Measurements from ENCODE around the gene CTPS2.
A peak's percentile ranks its signal among the peaks of the same experiment; 100 is the strongest.
"Not testable (repeated sequence)": the region's sequence is repeated elsewhere in the genome, so short reads cannot be mapped to it uniquely, and the experiment has no call there.

The CTPS2 gene, protein sequence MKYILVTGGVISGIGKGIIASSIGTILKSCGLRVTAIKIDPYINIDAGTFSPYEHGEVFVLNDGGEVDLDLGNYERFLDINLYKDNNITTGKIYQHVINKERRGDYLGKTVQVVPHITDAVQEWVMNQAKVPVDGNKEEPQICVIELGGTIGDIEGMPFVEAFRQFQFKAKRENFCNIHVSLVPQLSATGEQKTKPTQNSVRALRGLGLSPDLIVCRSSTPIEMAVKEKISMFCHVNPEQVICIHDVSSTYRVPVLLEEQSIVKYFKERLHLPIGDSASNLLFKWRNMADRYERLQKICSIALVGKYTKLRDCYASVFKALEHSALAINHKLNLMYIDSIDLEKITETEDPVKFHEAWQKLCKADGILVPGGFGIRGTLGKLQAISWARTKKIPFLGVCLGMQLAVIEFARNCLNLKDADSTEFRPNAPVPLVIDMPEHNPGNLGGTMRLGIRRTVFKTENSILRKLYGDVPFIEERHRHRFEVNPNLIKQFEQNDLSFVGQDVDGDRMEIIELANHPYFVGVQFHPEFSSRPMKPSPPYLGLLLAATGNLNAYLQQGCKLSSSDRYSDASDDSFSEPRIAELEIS

GRCh38 chrX:16712548-16713155, at the start of gene CTPS2:
TSS of gene CTPS2 (minus strand) at chrX:16712669. CDS start at chrX:16702902, 9,767 bp downstream.
- DNase-seq (ENCODE audit: low read depth) = peak; percentile 8

DNA sequence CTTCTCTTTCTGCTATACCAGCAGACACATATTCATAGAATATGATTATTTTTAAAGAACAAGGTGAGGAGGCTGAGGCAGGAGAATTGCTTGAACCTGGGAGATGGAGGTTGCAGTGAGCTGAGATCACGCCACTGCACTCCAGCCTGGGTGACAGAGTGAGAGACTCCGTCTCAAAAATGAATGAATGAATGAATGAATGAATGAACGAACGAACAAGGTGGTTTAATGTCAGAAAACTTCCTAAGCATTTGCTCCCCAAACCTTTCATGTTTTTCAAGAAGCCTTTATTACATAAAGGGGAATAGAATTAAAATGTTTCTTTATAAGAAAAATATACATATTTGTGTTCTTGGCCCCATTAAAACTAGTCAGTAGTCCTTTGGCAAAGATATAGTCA, 49.0 kb upstream of the CTPS2 start:
- DNase-seq (ENCODE audit: low read depth) = not testable (repeated sequence)

GRCh38 chrX:16756724-16757123, 44.3 kb upstream of the CTPS2 start:
- DNase-seq (ENCODE audit: low read depth) = no peak

DNA sequence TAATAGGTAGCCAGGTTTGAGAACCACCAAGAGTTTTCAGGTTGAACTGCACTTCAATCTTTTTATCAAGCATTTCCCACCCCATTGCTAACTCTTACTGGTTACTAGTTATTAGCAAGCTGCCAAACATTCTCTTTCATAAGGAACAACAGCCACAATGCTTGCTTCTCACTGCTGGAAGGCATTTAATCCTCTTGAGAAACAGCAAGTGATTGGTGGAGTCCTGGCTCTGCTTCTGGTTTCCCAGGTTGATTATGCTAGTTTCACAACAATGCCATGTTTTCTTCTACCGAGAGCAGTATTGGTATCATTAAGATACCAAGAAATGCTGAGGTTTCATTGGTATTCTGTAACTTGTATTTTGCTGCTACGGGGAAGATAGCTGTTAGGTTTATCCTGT, 41.5 kb upstream of the CTPS2 start:
- no peak for DNase-seq (ENCODE audit: low read depth)

GRCh38 chrX:16750136-16750535, 37.7 kb upstream of the CTPS2 start:
- no peak for DNase-seq (ENCODE audit: low read depth)

- no peak for DNase-seq (ENCODE audit: low read depth)
Measured at GRCh38 chrX:16748425-16748824, 36.0 kb upstream of the CTPS2 start.

GRCh38 chrX:16745659-16746058, 33.2 kb upstream of the CTPS2 start:
- no peak for DNase-seq (ENCODE audit: low read depth)

DNA sequence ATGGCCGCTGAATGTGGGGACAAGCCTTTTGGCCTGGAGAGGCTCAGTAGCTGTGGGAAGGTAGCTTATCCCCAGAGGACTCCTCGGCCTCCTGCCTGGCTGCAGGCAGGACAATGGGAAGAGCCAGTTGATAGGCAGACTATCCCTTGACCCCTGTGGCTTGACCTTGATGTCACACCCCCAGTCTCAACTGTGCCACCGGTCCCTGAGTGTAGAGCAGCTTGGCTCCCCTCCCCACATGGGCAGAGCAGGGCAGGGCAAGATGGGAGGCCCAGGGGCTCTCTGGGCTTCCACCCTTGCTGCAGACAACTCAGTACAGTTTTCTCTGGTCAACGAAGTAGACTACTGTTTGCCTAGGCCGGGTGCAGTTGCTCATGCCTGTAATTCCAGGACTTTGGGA, 32.6 kb upstream of the CTPS2 start:
- no peak for DNase-seq (ENCODE audit: low read depth)

GRCh38 chrX:16743604-16744325, 31.3 kb upstream of the CTPS2 start:
- DNase-seq (ENCODE audit: low read depth) = no peak

DNA sequence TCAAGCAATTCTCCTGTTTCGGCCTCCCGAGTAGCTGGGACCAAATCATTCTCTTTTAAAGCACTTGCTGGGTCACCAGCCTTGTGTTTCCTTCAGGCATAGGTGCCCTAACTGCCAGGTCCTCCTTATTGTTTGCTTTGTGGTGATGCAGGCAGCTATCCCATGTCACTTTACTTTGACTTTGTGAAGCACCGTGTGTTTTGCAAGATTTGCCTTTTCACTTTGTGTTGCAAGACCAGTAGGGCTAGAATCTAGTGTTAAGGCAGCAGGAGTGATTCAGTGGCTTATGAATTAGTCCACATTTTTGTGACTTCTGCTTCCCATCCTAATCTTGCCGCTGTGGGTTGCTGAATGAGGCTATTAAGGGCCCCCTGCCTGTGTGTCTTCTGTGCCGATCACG, 27.1 kb upstream of the CTPS2 start:
- no peak for DNase-seq (ENCODE audit: low read depth)

DNA sequence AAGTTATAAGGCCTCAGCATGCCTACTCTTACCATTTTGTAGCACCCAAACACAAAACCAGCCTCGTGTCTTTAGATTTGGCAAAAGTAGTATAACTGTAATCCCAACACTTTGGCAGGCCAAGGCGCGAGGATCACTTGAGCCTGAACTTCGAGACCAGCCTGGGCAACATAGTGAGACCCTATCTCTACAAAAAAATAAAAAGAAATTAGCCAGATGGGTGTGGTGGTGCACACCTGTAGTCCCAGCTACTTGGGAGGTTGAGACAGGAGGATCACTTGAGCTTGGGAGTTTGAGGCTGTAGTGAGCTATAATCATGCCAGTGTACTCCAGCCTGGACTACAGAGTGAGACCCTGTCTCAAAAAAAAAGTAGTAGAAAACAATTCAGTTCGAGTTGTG, 24.6 kb upstream of the CTPS2 start:
- no peak for DNase-seq (ENCODE audit: low read depth)

DNA sequence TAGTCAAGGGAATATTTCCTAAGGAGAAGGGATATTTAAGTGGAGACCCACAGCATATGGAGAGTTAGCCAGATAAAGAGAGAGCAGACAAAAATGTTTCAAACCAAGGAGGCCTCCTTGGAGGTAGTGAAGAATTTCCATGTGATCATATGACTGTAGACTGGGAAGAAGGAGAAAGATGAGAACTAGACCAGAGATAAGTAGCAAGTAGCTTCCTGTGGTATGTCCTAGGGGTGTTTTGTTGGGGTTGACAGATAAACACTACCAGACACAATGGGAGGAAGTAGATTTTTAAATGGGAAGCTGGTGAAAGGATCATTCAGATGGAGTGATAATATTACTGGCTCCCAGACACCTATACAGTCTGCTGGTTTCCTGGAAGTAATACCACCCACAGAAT, 20.5 kb upstream of the CTPS2 start:
- no peak for DNase-seq (ENCODE audit: low read depth)

- no peak for DNase-seq (ENCODE audit: low read depth)
Measured at GRCh38 chrX:16730450-16730849, 18.0 kb upstream of the CTPS2 start.

GRCh38 chrX:16727637-16728036, 15.2 kb upstream of the CTPS2 start:
- DNase-seq (ENCODE audit: low read depth) = no peak

GRCh38 chrX:16726347-16726988, 14.0 kb upstream of the CTPS2 start:
- DNase-seq (ENCODE audit: low read depth) = not testable (repeated sequence)

GRCh38 chrX:16725072-16725471, 12.6 kb upstream of the CTPS2 start:
- no peak for DNase-seq (ENCODE audit: low read depth)

- DNase-seq (ENCODE audit: low read depth) = no peak
Measured at GRCh38 chrX:16722481-16722880, 10.0 kb upstream of the CTPS2 start.

DNA sequence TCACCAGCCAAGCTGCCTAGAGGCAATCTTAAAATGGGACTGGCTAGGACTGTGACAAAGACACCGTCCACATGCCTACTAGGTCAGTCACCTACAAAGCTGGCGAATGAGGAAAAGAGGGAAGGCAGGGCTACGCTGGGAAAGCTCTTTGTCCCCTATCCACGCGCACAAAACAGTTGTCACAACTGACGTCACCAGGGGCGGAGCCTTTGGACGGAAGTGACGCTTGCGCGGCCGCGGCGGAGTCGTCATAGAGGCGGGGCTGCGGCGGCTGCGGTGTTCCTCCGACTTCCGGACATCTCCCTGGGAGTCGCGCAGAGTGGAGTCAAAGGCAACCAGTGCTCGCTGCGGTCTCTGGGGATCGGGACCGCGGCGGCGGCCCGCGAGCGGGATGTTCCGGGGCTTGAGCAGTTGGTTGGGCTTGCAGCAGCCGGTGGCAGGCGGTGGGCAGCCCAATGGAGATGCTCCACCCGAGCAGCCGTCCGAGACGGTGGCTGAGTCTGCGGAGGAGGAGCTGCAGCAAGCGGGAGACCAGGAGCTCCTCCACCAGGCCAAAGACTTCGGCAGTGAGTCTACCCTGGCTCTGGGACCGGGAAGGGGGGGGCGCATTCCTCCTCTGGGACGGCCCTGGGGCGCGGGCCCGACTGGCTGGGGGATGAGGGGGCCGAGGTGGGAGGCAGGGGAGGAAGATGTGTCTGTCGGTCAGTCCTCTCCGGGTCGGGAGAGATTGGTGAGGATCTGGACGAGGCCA, 7.0 kb upstream of the CTPS2 start, which contains the start of gene SYAP1:
SYAP1 (plus strand) TSS at position 279 of the 751 bp plus-strand sequence; CDS start at position 392, 113 bp downstream.
- DNase-seq (ENCODE audit: low read depth) = peak; percentile 94

- no peak for DNase-seq (ENCODE audit: low read depth)
Measured at GRCh38 chrX:16718824-16719333, 6.4 kb upstream of the CTPS2 start.

DNA sequence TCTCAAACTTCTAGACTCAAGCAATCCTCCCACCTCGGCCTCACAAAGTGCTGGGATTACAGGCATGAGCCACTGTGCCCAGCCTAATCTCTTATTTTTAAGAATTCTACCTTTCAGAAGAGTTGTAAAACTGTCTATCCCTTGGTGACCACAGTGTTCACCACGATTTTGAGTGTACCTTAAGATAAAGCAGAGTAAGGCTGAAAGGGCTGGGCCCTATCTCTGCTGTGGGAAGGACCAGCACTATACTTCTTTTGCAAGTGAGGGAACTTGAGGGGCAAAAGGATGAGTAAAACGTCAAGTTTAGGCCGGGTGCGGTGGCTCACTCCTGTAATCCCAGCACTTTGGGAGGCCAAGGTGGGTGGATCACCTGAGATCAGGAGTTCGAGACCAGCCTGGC, 4.0 kb upstream of the CTPS2 start:
- DNase-seq (ENCODE audit: low read depth) = not testable (repeated sequence)

DNA sequence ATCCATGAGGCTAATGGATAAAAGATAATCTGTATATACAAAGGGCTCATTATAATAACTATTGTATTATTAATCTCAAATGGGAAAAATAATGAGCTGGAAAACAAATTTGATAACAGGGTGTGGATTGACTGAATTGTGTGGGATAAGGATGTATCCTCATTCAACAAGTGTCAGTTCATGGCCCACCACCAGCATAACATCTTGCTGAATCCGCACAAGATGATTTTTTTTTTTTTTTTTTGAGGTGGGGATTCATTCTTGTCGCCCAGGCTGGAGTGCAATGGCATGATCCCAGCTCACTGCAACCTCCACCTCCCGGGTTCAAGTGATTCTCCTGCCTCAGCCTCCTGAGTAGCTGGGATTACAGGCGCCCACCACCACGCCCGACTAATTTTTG, 3.2 kb upstream of the CTPS2 start:
- not testable (repeated sequence) for DNase-seq (ENCODE audit: low read depth)

All from activated T-helper 1 cell treated with Interleukin-2 at 50 U/mL for 16 hours (primary cell).